ENCODE results near the gene ARHGEF37. TPM values are rescaled to one million over a fixed set of nuclear protein-coding genes. Genes with fewer than 3 reads are reported as not detected.

ARHGEF37 gene
- total RNA-seq, 1 donor from 2014 or later = 1.0 TPM

DNA sequence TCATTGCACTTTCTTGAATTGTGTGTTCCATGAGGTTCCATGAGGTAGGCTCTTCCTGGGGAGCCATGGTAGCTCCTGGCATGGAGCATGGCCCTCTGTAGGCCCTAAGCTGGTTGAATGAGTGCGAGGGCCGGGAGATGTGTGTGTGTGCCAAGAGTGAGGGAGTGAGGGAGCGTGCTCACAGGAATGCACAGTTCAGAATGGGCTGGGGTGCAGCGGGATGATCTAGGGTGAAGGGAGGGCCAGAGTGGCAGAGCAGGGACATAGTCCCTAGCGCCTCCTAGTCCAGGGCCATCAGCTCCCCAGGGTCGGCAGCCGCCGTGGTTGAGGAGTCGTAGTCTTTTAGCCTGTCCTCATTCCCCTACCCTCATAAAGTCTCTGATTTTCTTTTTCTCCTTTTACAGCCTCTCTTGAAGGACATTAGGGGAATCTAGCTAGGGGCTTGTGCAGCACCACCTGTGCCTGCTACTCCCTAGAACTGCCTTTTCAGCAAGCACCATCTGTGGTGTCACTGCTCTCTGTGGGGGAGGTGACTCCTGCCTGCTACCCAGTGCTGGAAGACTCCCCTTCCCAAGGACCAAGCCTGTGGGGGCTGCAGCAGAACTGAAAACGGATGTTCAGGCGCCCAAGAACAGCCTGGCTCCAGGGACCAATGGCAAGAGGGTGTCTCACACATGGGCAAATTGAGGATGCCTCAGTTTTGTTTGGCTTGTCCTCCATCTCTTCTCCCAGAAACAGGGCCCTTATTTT lies 83.5 kb downstream of the ARHGEF37 start:
- H3K27me3 Mint-ChIP-seq (ENCODE audit: unreplicated experiment) = no peaks in the 10 kb centered on the region

GRCh38 chr5:149665416-149666175 lies 84.3 kb downstream of the ARHGEF37 start:
- Mint-ChIP-seq H3K4me1 (ENCODE audit: low read depth, unreplicated experiment) (peaks cover 7% of the 10 kb centered on the region), H3K27ac (ENCODE audit: unreplicated experiment) (no peak overlapping the region), H3K27me3 (ENCODE audit: unreplicated experiment) (no peaks in the 10 kb centered on the region), H3K36me3 (ENCODE audit: unreplicated experiment) (peaks cover 5% of the 10 kb centered on the region), H3K4me3 (ENCODE audit: unreplicated experiment) (no peak overlapping the region), H3K9me3 (ENCODE audit: unreplicated experiment) (peaks cover 4% of the 10 kb centered on the region)
- no peak for DNase-seq
- no peak for TF ChIP-seq CTCF (IDR thresholded peaks at IDR 0.05; ENCODE audit: partially characterized antibody, unreplicated experiment)

More for the DNA sequence above, 83.5 kb downstream of the ARHGEF37 start:
- no peak for TF ChIP-seq CTCF (IDR thresholded peaks at IDR 0.05; ENCODE audit: partially characterized antibody, unreplicated experiment)
- no peak overlapping the region for H3K27ac Mint-ChIP-seq (ENCODE audit: unreplicated experiment)
- peaks cover 4% of the 10 kb centered on the region for H3K9me3 Mint-ChIP-seq (ENCODE audit: unreplicated experiment)
- peaks cover 5% of the 10 kb centered on the region for H3K36me3 Mint-ChIP-seq (ENCODE audit: unreplicated experiment)
- peaks cover 7% of the 10 kb centered on the region for H3K4me1 Mint-ChIP-seq (ENCODE audit: low read depth, unreplicated experiment)
- H3K4me3 Mint-ChIP-seq (ENCODE audit: unreplicated experiment) = no peak overlapping the region
- no peak for DNase-seq

DNA sequence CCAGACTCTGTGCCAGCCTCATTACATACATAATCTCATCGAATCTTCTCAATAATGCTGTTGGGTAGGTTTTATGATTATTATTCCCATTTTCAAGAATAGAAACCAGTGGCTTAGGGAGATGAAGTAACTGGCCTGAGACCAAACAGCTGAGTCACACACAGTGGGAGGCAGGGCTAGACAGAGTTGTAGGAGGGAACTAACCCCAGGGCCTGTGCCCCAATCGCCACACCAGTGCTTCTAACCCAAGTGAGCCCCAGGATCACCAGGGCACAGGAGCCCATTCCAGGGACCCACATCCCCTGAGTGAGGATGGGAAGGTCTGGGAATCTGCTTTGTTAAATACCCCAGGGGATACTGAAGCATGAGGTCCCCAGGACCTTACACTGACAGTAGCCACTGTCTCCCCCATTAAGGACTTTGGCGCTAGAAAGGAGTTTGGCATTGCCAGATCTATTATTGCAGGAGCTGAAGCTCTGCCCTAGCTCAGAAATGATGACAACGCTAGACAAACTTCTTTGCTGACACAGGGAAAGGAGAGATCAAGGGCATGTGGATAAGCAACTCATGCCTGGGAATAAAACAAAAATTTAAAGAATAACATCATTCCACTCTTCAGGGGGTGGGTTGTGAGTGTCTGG lies 85.0 kb downstream of the ARHGEF37 start:
- no peaks in the 10 kb centered on the region for H3K27me3 Mint-ChIP-seq (ENCODE audit: unreplicated experiment)
- H3K4me1 Mint-ChIP-seq (ENCODE audit: low read depth, unreplicated experiment) = peaks cover 7% of the 10 kb centered on the region
- H3K9me3 Mint-ChIP-seq (ENCODE audit: unreplicated experiment) = peaks cover 4% of the 10 kb centered on the region
- H3K36me3 Mint-ChIP-seq (ENCODE audit: unreplicated experiment) = peaks cover 5% of the 10 kb centered on the region
- H3K27ac Mint-ChIP-seq (ENCODE audit: unreplicated experiment) = no peak overlapping the region
- no peak for DNase-seq
- TF ChIP-seq CTCF (IDR thresholded peaks at IDR 0.05; ENCODE audit: partially characterized antibody, unreplicated experiment) = no peak
- H3K4me3 Mint-ChIP-seq (ENCODE audit: unreplicated experiment) = no peak overlapping the region

- TF ChIP-seq CTCF (IDR thresholded peaks at IDR 0.05; ENCODE audit: partially characterized antibody, unreplicated experiment) = peak; percentile 93
Measured at GRCh38 chr5:149667084-149667828, 86.0 kb downstream of the ARHGEF37 start.

More at GRCh38 chr5:149667084-149667828, 86.0 kb downstream of the ARHGEF37 start:
- H3K27me3 Mint-ChIP-seq (ENCODE audit: unreplicated experiment) = peaks cover 5% of the 10 kb centered on the region
- no peak overlapping the region for H3K4me3 Mint-ChIP-seq (ENCODE audit: unreplicated experiment)
- no peak overlapping the region for H3K27ac Mint-ChIP-seq (ENCODE audit: unreplicated experiment)
- DNase-seq = no peak
- H3K4me1 Mint-ChIP-seq (ENCODE audit: low read depth, unreplicated experiment) = peaks cover 7% of the 10 kb centered on the region
- H3K36me3 Mint-ChIP-seq (ENCODE audit: unreplicated experiment) = peaks cover 15% of the 10 kb centered on the region
- H3K9me3 Mint-ChIP-seq (ENCODE audit: unreplicated experiment) = peaks cover 11% of the 10 kb centered on the region
